Measurements from ENCODE around the gene STMN3.

DNA sequence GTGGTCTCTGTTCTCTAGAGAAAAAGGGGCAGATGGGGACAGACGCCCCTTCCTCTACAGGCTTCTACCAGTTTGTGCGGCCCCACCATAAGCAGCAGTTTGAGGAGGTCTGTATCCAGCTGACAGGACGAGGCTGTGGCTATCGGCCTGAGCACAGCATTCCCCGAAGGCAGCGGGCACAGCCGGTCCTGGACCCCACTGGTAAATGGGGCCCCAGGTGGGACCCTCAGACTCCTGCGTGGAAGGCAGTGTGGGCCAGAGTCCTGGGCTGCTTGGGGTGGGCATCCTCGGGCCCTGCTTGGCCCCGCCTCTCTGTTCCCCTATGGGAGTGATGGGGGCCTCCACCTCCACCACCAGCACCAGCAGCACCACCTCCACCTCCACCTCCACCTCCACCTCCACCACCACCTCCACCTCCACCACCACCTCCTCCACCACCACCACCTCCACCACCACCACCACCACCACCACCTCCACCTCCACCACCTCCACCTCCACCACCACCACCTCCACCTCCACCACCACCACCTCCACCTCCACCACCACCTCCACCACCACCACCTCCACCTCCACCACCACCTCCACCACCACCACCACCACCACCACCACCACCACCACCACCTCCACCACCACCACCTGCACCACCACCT, 40.0 kb upstream of the STMN3 start:
- TF ChIP-seq CTCF (IDR thresholded peaks at IDR 0.05; ENCODE audit: control extremely low read depth in 1 of 3, insufficient read depth in 1 of 3, low read depth in 1 of 3, low read length in 3 of 3) (no peak), MAX (IDR thresholded peaks at IDR 0.05) (no peak), GABPA (IDR thresholded peaks at IDR 0.05; ENCODE audit: borderline replicate concordance, insufficient read depth, low read length) (no peak), EP300 (IDR thresholded peaks at IDR 0.05; ENCODE audit: borderline replicate concordance in 1 of 2, low read depth in 2 of 2, low read length in 2 of 2) (no peak), POLR2AphosphoS5 (IDR thresholded peaks at IDR 0.05; ENCODE audit: low read depth, low read length) (no peak), KDM1A (IDR thresholded peaks at IDR 0.05; ENCODE audit: borderline replicate concordance, low read length) (no peak), JUND (IDR thresholded peaks at IDR 0.05; ENCODE audit: low read length) (no peak), EZH2 (IDR thresholded peaks at IDR 0.05; ENCODE audit: low read depth, low read length, severe bottlenecking) (no peak)
- TF ChIP-seq, protein P1, sequence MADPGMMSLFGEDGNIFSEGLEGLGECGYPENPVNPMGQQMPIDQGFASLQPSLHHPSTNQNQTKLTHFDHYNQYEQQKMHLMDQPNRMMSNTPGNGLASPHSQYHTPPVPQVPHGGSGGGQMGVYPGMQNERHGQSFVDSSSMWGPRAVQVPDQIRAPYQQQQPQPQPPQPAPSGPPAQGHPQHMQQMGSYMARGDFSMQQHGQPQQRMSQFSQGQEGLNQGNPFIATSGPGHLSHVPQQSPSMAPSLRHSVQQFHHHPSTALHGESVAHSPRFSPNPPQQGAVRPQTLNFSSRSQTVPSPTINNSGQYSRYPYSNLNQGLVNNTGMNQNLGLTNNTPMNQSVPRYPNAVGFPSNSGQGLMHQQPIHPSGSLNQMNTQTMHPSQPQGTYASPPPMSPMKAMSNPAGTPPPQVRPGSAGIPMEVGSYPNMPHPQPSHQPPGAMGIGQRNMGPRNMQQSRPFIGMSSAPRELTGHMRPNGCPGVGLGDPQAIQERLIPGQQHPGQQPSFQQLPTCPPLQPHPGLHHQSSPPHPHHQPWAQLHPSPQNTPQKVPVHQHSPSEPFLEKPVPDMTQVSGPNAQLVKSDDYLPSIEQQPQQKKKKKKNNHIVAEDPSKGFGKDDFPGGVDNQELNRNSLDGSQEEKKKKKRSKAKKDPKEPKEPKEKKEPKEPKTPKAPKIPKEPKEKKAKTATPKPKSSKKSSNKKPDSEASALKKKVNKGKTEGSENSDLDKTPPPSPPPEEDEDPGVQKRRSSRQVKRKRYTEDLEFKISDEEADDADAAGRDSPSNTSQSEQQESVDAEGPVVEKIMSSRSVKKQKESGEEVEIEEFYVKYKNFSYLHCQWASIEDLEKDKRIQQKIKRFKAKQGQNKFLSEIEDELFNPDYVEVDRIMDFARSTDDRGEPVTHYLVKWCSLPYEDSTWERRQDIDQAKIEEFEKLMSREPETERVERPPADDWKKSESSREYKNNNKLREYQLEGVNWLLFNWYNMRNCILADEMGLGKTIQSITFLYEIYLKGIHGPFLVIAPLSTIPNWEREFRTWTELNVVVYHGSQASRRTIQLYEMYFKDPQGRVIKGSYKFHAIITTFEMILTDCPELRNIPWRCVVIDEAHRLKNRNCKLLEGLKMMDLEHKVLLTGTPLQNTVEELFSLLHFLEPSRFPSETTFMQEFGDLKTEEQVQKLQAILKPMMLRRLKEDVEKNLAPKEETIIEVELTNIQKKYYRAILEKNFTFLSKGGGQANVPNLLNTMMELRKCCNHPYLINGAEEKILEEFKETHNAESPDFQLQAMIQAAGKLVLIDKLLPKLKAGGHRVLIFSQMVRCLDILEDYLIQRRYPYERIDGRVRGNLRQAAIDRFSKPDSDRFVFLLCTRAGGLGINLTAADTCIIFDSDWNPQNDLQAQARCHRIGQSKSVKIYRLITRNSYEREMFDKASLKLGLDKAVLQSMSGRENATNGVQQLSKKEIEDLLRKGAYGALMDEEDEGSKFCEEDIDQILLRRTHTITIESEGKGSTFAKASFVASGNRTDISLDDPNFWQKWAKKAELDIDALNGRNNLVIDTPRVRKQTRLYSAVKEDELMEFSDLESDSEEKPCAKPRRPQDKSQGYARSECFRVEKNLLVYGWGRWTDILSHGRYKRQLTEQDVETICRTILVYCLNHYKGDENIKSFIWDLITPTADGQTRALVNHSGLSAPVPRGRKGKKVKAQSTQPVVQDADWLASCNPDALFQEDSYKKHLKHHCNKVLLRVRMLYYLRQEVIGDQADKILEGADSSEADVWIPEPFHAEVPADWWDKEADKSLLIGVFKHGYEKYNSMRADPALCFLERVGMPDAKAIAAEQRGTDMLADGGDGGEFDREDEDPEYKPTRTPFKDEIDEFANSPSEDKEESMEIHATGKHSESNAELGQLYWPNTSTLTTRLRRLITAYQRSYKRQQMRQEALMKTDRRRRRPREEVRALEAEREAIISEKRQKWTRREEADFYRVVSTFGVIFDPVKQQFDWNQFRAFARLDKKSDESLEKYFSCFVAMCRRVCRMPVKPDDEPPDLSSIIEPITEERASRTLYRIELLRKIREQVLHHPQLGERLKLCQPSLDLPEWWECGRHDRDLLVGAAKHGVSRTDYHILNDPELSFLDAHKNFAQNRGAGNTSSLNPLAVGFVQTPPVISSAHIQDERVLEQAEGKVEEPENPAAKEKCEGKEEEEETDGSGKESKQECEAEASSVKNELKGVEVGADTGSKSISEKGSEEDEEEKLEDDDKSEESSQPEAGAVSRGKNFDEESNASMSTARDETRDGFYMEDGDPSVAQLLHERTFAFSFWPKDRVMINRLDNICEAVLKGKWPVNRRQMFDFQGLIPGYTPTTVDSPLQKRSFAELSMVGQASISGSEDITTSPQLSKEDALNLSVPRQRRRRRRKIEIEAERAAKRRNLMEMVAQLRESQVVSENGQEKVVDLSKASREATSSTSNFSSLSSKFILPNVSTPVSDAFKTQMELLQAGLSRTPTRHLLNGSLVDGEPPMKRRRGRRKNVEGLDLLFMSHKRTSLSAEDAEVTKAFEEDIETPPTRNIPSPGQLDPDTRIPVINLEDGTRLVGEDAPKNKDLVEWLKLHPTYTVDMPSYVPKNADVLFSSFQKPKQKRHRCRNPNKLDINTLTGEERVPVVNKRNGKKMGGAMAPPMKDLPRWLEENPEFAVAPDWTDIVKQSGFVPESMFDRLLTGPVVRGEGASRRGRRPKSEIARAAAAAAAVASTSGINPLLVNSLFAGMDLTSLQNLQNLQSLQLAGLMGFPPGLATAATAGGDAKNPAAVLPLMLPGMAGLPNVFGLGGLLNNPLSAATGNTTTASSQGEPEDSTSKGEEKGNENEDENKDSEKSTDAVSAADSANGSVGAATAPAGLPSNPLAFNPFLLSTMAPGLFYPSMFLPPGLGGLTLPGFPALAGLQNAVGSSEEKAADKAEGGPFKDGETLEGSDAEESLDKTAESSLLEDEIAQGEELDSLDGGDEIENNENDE (IDR thresholded peaks at IDR 0.05; ENCODE audit: insufficient replicate concordance, low read length) = no peak

Measured in H1 (cell line).